IMR-90 (cell line): Measurements from ENCODE around the gene POMGNT2. TPM values are rescaled to one million over a fixed set of nuclear protein-coding genes. Genes with fewer than 3 reads are reported as not detected.

ENCODE experiments used
- ATAC-seq: fragments of 200-7000 bp; cut with Tn5 transposase; 2 replicates; pipeline ENCODE4 v1.9.1; 2020; ENCODE audit warnings: low read depth, mild to moderate bottlenecking, moderate library complexity
- BruUV-seq: library from RNA; stranded (reverse); fragments of 400-500 nt; replicated peaks from 2 replicates; lab custom pipeline; 2021; lab: Mats Ljungman, UMichigan
- CTCF ChIA-PET: fragments of 300-600 bp; formaldehyde crosslinking; extraction: SDS; loops from one replicate; lab custom pipeline; 2021; ENCODE audit warnings: antibody characterized with exemption; lab: Yijun Ruan, JAX
- POLR2A ChIA-PET: fragments of 300-600 bp; sonication (Branson Sonifier 250); formaldehyde crosslinking; loops from one replicate; lab custom pipeline; 2022; ENCODE audit warnings: antibody characterized with exemption; ENCODE audit not compliant: unreplicated experiment; lab: Charles Lee
- DNase-seq: peaks from one replicate; pipeline ENCODE4 v3.0.0; 2013
- H2AFZ ChIP-seq: replicated peaks from 2 replicates; pipeline ENCODE3; 2013; ENCODE audit warnings: low read length, mild to moderate bottlenecking; ENCODE audit not compliant: poor library complexity
- H2AK5ac ChIP-seq: 2 replicates; pipeline ENCODE4 v1.6.1; 2013; ENCODE audit warnings: low read depth, low read length, inconsistent platforms
- H2AK9ac ChIP-seq: replicated peaks from 2 replicates; pipeline ENCODE3; 2013; ENCODE audit warnings: mild to moderate bottlenecking, low read depth, low read length, moderate library complexity; ENCODE audit not compliant: poor library complexity
- H2BK120ac ChIP-seq: 2 replicates; pipeline ENCODE4 v1.6.1; 2013; ENCODE audit warnings: low read depth, low read length, inconsistent platforms
- H2BK15ac ChIP-seq: 3 replicates; pipeline ENCODE4 v1.6.1; 2013; ENCODE audit warnings: low read depth, low read length, inconsistent platforms
- H2BK20ac ChIP-seq: 2 replicates; pipeline ENCODE4 v1.6.1; 2013; ENCODE audit warnings: low read depth, mild to moderate bottlenecking, inconsistent platforms, low read length, moderate library complexity
- H2BK5ac ChIP-seq: 2 replicates; pipeline ENCODE4 v1.6.1; 2013; ENCODE audit warnings: mild to moderate bottlenecking, low read depth, low read length, inconsistent platforms; ENCODE audit not compliant: poor library complexity, severe bottlenecking
- H3K14ac ChIP-seq: replicated peaks from 2 replicates; pipeline ENCODE4 v1.6.1; 2013; ENCODE audit warnings: low read depth, low read length, inconsistent platforms
- H3K18ac ChIP-seq: 2 replicates; pipeline ENCODE4 v1.6.1; 2013; ENCODE audit warnings: low read depth, low read length, control low read depth
- H3K23ac ChIP-seq: 2 replicates; pipeline ENCODE4 v1.6.1; 2013; ENCODE audit warnings: low read depth, low read length, inconsistent platforms
- H3K27ac ChIP-seq: 2 replicates; pipeline ENCODE4 v1.5.1; 2013; ENCODE audit warnings: mild to moderate bottlenecking, control low read depth, low read length; ENCODE audit not compliant: insufficient read depth
- H3K27me3 ChIP-seq: 2 replicates; pipeline ENCODE4 v1.6.1; 2013; ENCODE audit warnings: low read length; ENCODE audit not compliant: control insufficient read depth, insufficient read depth
- H3K36me3 ChIP-seq: 2 replicates; pipeline ENCODE4 v1.6.1; 2013; ENCODE audit warnings: low read length, mixed read lengths; ENCODE audit not compliant: control insufficient read depth, insufficient read depth
- H3K4ac ChIP-seq: 2 replicates; pipeline ENCODE4 v1.6.1; 2013; ENCODE audit warnings: low read depth, low read length, inconsistent platforms
- H3K4me1 ChIP-seq: 2 replicates; pipeline ENCODE4 v1.6.1; 2013; ENCODE audit warnings: low read length, mixed read lengths; ENCODE audit not compliant: control insufficient read depth, insufficient read depth
- H3K4me2 ChIP-seq: 2 replicates; pipeline ENCODE4 v1.6.1; 2013; ENCODE audit warnings: low read depth, mild to moderate bottlenecking, control low read depth, low read length, moderate library complexity
- H3K4me3 ChIP-seq: 2 replicates; pipeline ENCODE4 v1.5.1; 2013; ENCODE audit warnings: low read depth, mild to moderate bottlenecking, control low read depth, low read length, moderate library complexity; ENCODE audit not compliant: insufficient read depth
- H3K56ac ChIP-seq: 2 replicates; pipeline ENCODE4 v1.6.1; 2013; ENCODE audit warnings: low read length, inconsistent platforms; ENCODE audit not compliant: insufficient read depth; ENCODE audit errors: extremely low read depth
- H3K79me1 ChIP-seq, 2 experiments: 2 replicates each; pipeline ENCODE4 v1.6.1; 2013; ENCODE audit warnings: low read length in 2 of 2, inconsistent platforms in 1 of 2, low read depth in 1 of 2
- H3K9ac ChIP-seq: 2 replicates; pipeline ENCODE4 v1.6.1; 2013; ENCODE audit warnings: low read depth, low read length, control low read depth
- H3K9me1 ChIP-seq: 2 replicates; pipeline ENCODE4 v1.6.1; 2013; ENCODE audit warnings: low read length, inconsistent platforms; ENCODE audit not compliant: insufficient read depth
- H3K9me3 ChIP-seq: 2 replicates; pipeline ENCODE4 v1.6.1; 2013; ENCODE audit warnings: low read length; ENCODE audit not compliant: control insufficient read depth, insufficient read depth
- H4K20me1 ChIP-seq: 2 replicates; pipeline ENCODE4 v1.6.1; 2013; ENCODE audit warnings: low read length, inconsistent platforms; ENCODE audit not compliant: insufficient read depth
- H4K5ac ChIP-seq: 2 replicates; pipeline ENCODE4 v1.6.1; 2013; ENCODE audit warnings: mild to moderate bottlenecking, low read depth, low read length, control low read depth
- H4K8ac ChIP-seq, 2 experiments: 2 replicates each; pipeline ENCODE4 v1.6.1; 2013; ENCODE audit warnings: low read depth in 2 of 2, low read length in 2 of 2, control low read depth in 1 of 2, inconsistent platforms in 1 of 2
- H4K91ac ChIP-seq: 2 replicates; pipeline ENCODE4 v1.6.1; 2013; ENCODE audit warnings: low read depth, low read length, inconsistent platforms; ENCODE audit not compliant: insufficient read depth
- BHLHE40 ChIP-seq: fragments of 150-350 bp; IDR thresholded peaks from 2 replicates; pipeline ENCODE4 v1.6.1; 2016; ENCODE audit warnings: mild to moderate bottlenecking, low read depth, low read length
- CEBPB ChIP-seq: IDR thresholded peaks from 2 replicates; pipeline ENCODE4 v1.6.1; 2012; ENCODE audit warnings: low read depth, low read length, improper control_type of control experiment
- FOS ChIP-seq: fragments of 150-350 bp; IDR thresholded peaks from 2 replicates; pipeline ENCODE4 v1.6.1; 2016; ENCODE audit warnings: low read depth, low read length
- NFE2L2 ChIP-seq: fragments of 150-350 bp; IDR thresholded peaks from 2 replicates; pipeline ENCODE4 v1.6.1; 2016; ENCODE audit warnings: low read depth, mild to moderate bottlenecking, low read length
- POLR2A ChIP-seq: IDR thresholded peaks from 2 replicates; pipeline ENCODE4 v1.6.1; 2012; ENCODE audit warnings: mild to moderate bottlenecking, low read depth, low read length
- SMC3 ChIP-seq: fragments of 150-350 bp; IDR thresholded peaks from 2 replicates; pipeline ENCODE4 v1.6.1; 2016; ENCODE audit warnings: low read depth, mild to moderate bottlenecking, antibody characterized with exemption, low read length, moderate library complexity
- WGBS, 2 experiments: methylation state at CpG; one replicate each; pipeline versions ENCODE4 v1.1.5 to v1.1.7; 2013; ENCODE audit warnings: missing lambda C conversion rate in 2 of 2; ENCODE audit not compliant: insufficient read length in 1 of 2; ENCODE audit errors: extremely low coverage in 2 of 2; 5-methylcytosine and 5-hydroxymethylcytosine counted together
- dilution Hi-C: fragments of 300-500 bp; cut with HindIII; formaldehyde crosslinking; loops from one replicate; pipeline ENCODE4 v1.14.3; 2018; ENCODE audit warnings: low sequenced_read_pairs; ENCODE audit not compliant: unreplicated experiment
- in situ Hi-C: fragments of 300-500 bp; cut with MboI; formaldehyde crosslinking; loops from 3 replicates; pipeline ENCODE4 v1.14.3; 2019; ENCODE audit warnings: low sequenced_read_pairs, inconsistent platforms, mixed read lengths
- intact Hi-C: fragments of 100-400 bp; cut with micrococcal nuclease; formaldehyde crosslinking; loops from 2 replicates; pipeline ENCODE4 v1.10.0; 2022
- polyA plus RNA-seq, 3 experiments: library from polyadenylated mRNA; depleted of rRNA; stranded (reverse); fragments of >200 nt; gene quantifications; 2 replicates each; pipeline ENCODE4 v1.2.3, GENCODE V29; 2012; ENCODE audit warnings: low replicate concordance in 1 of 3
- total RNA-seq: library from RNA; depleted of rRNA; stranded (reverse); fragments of >200 nt; gene quantifications from 2 replicates; pipeline ENCODE4 v1.2.3, GENCODE V29; 2012

POMGNT2 gene
- total and polyA plus RNA-seq, 2 of the 4 experiments (the other 2 are of a cell fraction), result 7.5 to 16.2 TPM

DNA sequence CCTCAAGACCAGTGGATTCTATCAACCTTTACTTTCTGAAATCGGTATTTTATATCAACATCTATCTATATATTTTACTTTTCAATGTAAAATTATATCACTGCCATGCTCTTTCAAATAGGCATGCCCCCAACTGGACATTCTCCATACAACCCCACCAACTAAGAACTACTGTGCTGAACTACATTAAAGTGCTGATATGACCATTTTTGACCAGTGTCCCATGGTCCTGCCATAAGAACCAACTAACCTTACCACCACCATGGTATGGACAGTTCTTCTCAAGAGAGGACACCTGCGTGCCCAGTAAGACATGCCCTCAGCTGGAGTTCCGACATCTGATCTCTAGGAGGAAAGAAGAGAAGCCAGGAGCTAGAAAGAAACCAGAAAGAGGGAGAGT lies 15.6 kb downstream of the POMGNT2 start:
- TF ChIP-seq BHLHE40 (no peak), POLR2A (no peak), SMC3 (no peak), CEBPB (no peak), FOS (no peak), NFE2L2 (no peak)
- in situ Hi-C loops (no loop called here), intact Hi-C loops (loop anchor here (5.0 kb wide), 1 partner anchor 88 kb away; no protein-coding TSS in a partner anchor), dilution Hi-C loops (no loop called here)
- Histone ChIP-seq H2BK20ac (no peak overlapping the region), H4K8ac (no peak overlapping the region), H4K5ac (no peak overlapping the region), H2BK5ac (no peak overlapping the region), H4K91ac (no peak overlapping the region), H2AFZ (no peak overlapping the region), H3K79me1 (no peaks in the 10 kb centered on the region), H3K4ac (no peak overlapping the region), H3K14ac (no peak overlapping the region), H2AK9ac (no peak overlapping the region), H3K23ac (no peak overlapping the region), H2AK5ac (no peak overlapping the region), H3K9me3 (no peaks in the 10 kb centered on the region), H2BK15ac (no peak overlapping the region), H3K4me1 (no peaks in the 10 kb centered on the region; the same call in 1 of the 2 replicates), H3K56ac (no peak overlapping the region), H2BK120ac (no peak overlapping the region), H3K18ac (no peak overlapping the region), H3K4me2 (no peak overlapping the region), H3K9me1 (no peaks in the 10 kb centered on the region; the same call in 1 of the 2 replicates), H3K27me3 (no peaks in the 10 kb centered on the region), H3K36me3 (no peaks in the 10 kb centered on the region), H3K4me3 (no peak overlapping the region), H3K27ac (no peak overlapping the region), H4K20me1 (no peaks in the 10 kb centered on the region), H3K9ac (no peak overlapping the region)
- CTCF ChIA-PET, result no interaction called here
- no peak for ATAC-seq
- BruUV-seq, result no TSS peak
- WGBS, 2 experiments, result no CpG with 5 or more reads among the region's 3 CpGs
- POLR2A ChIA-PET, result no interaction called here
- DNase-seq, result no peak
